Panc1 (cell line): ENCODE data around the gene CCDC102A. TPM values are rescaled to one million over a fixed set of nuclear protein-coding genes. Genes with fewer than 3 reads are reported as not detected.

ENCODE experiments used
- ATAC-seq: fragments of 200-7000 bp; cut with Tn5 transposase; 2 replicates; pipeline ENCODE4 v1.9.1; 2020; ENCODE audit warnings: mild to moderate bottlenecking, moderate library complexity
- BruUV-seq: library from RNA; stranded (reverse); fragments of 400-500 nt; replicated peaks from 2 replicates; lab custom pipeline; 2021; lab: Mats Ljungman, UMichigan
- CTCF ChIA-PET: fragments of 300-600 bp; sonication (Branson Sonifier 250); formaldehyde crosslinking; loops from one replicate; lab custom pipeline; 2022; ENCODE audit warnings: antibody characterized with exemption; lab: Charles Lee
- POLR2A ChIA-PET: fragments of 300-600 bp; sonication (Branson Sonifier 250); formaldehyde crosslinking; loops from one replicate; lab custom pipeline; 2022; ENCODE audit warnings: antibody characterized with exemption; lab: Charles Lee
- DNase-seq: peaks from one replicate; pipeline ENCODE4 v3.0.0-alpha.2; 2010; ENCODE audit warnings: low read depth, low spot score
- H3K27ac ChIP-seq: 2 replicates; pipeline ENCODE4 v1.5.1; 2011; ENCODE audit warnings: mild to moderate bottlenecking, low read length, inconsistent platforms
- H3K27me3 ChIP-seq: fragments of 200-500 bp; sonication (Bioruptor generic); 2 replicates; pipeline ENCODE4 v1.6.0; 2014; ENCODE audit warnings: low read length, inconsistent platforms; ENCODE audit not compliant: control insufficient read depth, insufficient read depth
- H3K36me3 ChIP-seq: fragments of 200-500 bp; sonication (Bioruptor generic); 2 replicates; pipeline ENCODE4 v1.5.1; 2014; ENCODE audit warnings: inconsistent platforms, mild to moderate bottlenecking, low read length, moderate library complexity; ENCODE audit not compliant: control insufficient read depth, insufficient read depth
- H3K4me1 ChIP-seq: 2 replicates; pipeline ENCODE4 v1.5.1; 2011; ENCODE audit warnings: inconsistent platforms, mild to moderate bottlenecking, low read length, moderate library complexity; ENCODE audit not compliant: control insufficient read depth, insufficient read depth
- H3K4me3 ChIP-seq, 2 experiments: 2 replicates each; pipeline ENCODE4 v1.5.1; 2011 to 2012; ENCODE audit warnings: low read depth in 2 of 2, low read length in 2 of 2, mild to moderate bottlenecking in 2 of 2, inconsistent platforms in 1 of 2, moderate library complexity in 1 of 2
- H3K9me3 ChIP-seq: fragments of 200-500 bp; sonication (Bioruptor generic); 2 replicates; pipeline ENCODE4 v1.5.1; 2014; ENCODE audit warnings: low read depth, mild to moderate bottlenecking, inconsistent platforms, low read length, moderate library complexity; ENCODE audit not compliant: control insufficient read depth, insufficient read depth
- CTCF ChIP-seq: fragments of 450-650 bp; IDR thresholded peaks from 2 replicates; pipeline ENCODE4 v1.5.1; 2017; ENCODE audit warnings: mild to moderate bottlenecking
- POLR2AphosphoS5 ChIP-seq: IDR thresholded peaks from 2 replicates; pipeline ENCODE4 v1.6.1; 2012; ENCODE audit warnings: mild to moderate bottlenecking, low read depth, low read length, moderate library complexity
- REST ChIP-seq, 2 experiments: IDR thresholded peaks; 2 replicates each; pipeline ENCODE4 v1.6.1; 2011 to 2012; ENCODE audit warnings: low read depth in 2 of 2, control low read depth in 1 of 2, low read length in 1 of 2, mild to moderate bottlenecking in 1 of 2, moderate library complexity in 1 of 2; ENCODE audit not compliant: insufficient read depth in 1 of 2
- SIN3A ChIP-seq: IDR thresholded peaks from 2 replicates; pipeline ENCODE4 v1.6.1; 2012; ENCODE audit warnings: low read depth, mild to moderate bottlenecking, low read length, moderate library complexity, borderline replicate concordance; ENCODE audit not compliant: insufficient read depth
- TCF7L2 ChIP-seq: IDR thresholded peaks from 2 replicates; pipeline ENCODE4 v1.6.1; 2011; ENCODE audit warnings: mild to moderate bottlenecking, low read depth, low read length, inconsistent platforms
- in situ Hi-C: cut with HindIII; loops from 2 replicates; pipeline ENCODE4 v1.10.0; 2016; ENCODE audit warnings: low sequenced_read_pairs, low pct_unique_long_range_greater_than_20kb
- intact Hi-C: fragments of 100-400 bp; cut with micrococcal nuclease; formaldehyde crosslinking; loops from one replicate; pipeline ENCODE4 v1.10.0; 2022; ENCODE audit not compliant: unreplicated experiment
- total RNA-seq: library from RNA; stranded (reverse); gene quantifications from one replicate; pipeline ENCODE4 v1.2.1, GENCODE V29; 2021; ENCODE audit not compliant: unreplicated experiment

Gene CCDC102A
- total RNA-seq, 1 experiment from 2014 or later = 12.9 TPM

GRCh38 chr16:57479205-57479975 lies 57.0 kb downstream of the CCDC102A start:
- CTCF ChIA-PET = no interaction called here
- intact Hi-C loops = no loop called here
- Histone ChIP-seq H3K9me3 (no peaks in the 10 kb centered on the region), H3K36me3 (no peaks in the 10 kb centered on the region), H3K4me1 (no peaks in the 10 kb centered on the region; the same call in 1 of the 2 replicates), H3K27me3 (no peaks in the 10 kb centered on the region), H3K27ac (no peak overlapping the region), H3K4me3 (peak overlapping the region in 1 of 2 experiments; percentile 20; a peak in 2 of 4 replicates)
- peak; percentile 60 for ATAC-seq
- POLR2A ChIA-PET = no interaction called here
- in situ Hi-C loops = no loop called here
- BruUV-seq = no TSS peak
- no peak for DNase-seq
- no peak for TF ChIP-seq TCF7L2
- no peak for TF ChIP-seq POLR2AphosphoS5
- TF ChIP-seq CTCF = no peak
- no peak for TF ChIP-seq REST (IDR thresholded peaks at IDR 0.05; ENCODE audit: insufficient read depth in 1 of 2, low read depth in 2 of 2, low read length in 1 of 2)
- no peak for TF ChIP-seq SIN3A

DNA sequence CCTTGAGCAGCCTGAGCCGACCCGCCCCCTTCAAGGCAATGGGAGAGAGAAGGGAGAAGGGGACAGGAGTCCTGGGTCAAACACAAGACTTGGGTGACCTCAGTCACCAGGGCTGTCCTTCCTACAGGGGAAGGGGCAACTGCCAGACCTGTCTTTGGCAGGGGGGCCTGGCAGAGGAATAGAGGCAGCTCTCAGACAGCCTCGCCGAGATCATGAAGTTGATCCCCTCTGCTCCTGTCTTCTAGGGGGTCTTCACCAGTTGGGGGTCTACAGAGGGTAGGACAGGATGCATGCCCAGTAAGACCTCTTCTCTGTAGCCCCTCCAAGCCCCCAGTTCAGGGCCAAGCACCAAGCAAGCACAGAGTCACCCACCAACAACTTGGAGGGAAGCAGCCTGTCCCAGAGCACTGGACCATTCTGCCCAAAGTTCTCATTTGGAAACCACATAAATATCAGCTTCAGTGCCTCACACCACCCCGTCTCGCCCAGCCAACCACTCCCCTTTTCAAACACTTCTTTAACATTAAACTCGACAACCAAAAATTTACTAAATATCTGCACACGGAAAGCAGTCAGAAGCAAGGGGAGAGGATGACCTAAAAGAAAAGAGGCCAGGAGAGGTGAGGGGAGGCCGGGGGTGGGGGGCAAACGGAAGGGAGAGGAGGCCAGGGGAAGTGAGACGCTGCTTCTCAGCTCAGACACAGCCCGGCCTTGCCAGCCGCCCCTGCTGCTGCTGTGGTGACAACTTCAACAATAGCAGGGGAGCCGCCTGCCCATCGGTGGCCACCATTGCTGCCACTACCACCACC lies 57.8 kb downstream of the CCDC102A start:
- no peak overlapping the region for H3K27ac ChIP-seq
- H3K4me3 ChIP-seq = no peak overlapping the region; a peak in 1 of 4 replicates

More for the DNA sequence above, 57.8 kb downstream of the CCDC102A start:
- intact Hi-C loops = no loop called here
- ATAC-seq (no peak), DNase-seq (no peak)
- CTCF ChIA-PET = interaction anchor here (0.8 kb wide), 1 partner anchor 9 kb away, joined by 5 read pairs; no protein-coding TSS in a partner anchor
- TF ChIP-seq POLR2AphosphoS5 = no peak
- TF ChIP-seq REST (IDR thresholded peaks at IDR 0.05; ENCODE audit: insufficient read depth in 1 of 2, low read depth in 2 of 2, low read length in 1 of 2) = no peak
- no peak for TF ChIP-seq CTCF
- no peak for TF ChIP-seq SIN3A
- TF ChIP-seq TCF7L2 = no peak
- POLR2A ChIA-PET = no interaction called here
- Histone ChIP-seq H3K36me3 (no peaks in the 10 kb centered on the region), H3K4me1 (no peaks in the 10 kb centered on the region; the same call in 1 of the 2 replicates), H3K9me3 (no peaks in the 10 kb centered on the region), H3K27me3 (no peaks in the 10 kb centered on the region)
- no TSS peak for BruUV-seq
- in situ Hi-C loops = no loop called here
